ENCODE data around the gene NAA80. TPM values are rescaled to one million over a fixed set of nuclear protein-coding genes. Genes with fewer than 3 reads are reported as not detected.

NAA80 gene
- total RNA-seq, 2 experiments from 2014 or later = 17.6 to 18.7 TPM

DNA sequence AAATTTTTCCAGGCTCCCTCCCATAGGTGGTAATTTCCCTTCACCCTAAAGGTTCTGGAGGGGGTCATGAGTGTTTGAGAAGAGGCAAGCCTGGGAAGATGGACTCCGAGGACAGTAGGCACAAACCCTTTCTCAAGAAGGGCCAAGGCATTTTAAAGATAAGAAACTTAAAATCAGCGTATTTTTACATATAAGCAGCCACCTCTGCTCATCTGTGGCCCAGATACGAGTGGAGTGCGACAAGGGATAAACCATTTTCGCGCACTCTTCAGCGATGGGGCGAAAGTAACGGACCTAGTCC is 40.9 kb upstream of the NAA80 start:
- peaks cover 35% of the 10 kb centered on the region for H3K4me1 Mint-ChIP-seq
- H3K36me3 Mint-ChIP-seq (ENCODE audit: low read depth) = peaks cover 37% of the 10 kb centered on the region
- no peaks in the 10 kb centered on the region for H3K9me3 Mint-ChIP-seq (ENCODE audit: low read depth)
- peak overlapping the region; percentile 91 for H3K27ac Mint-ChIP-seq
- peak overlapping the region; percentile 83 for H3K4me3 Mint-ChIP-seq
- DNase-seq (no peak), ATAC-seq (no peak)
- POLR2A ChIA-PET = interaction anchor here (0.8 to 1.6 kb wide), 6 partner anchors 10 to 1926 kb away, joined by 3 to 7 read pairs (median 3); partner anchors contain the start of genes CYB561D2, HYAL3, NAA80 and NPRL2
- CTCF ChIA-PET = interaction anchor here (0.7 to 1.5 kb wide), 3 partner anchors 9 to 12 kb away, joined by 3 to 8 read pairs (median 3); partner anchors contain the start of genes CYB561D2, NPRL2 and TUSC2
- no peaks in the 10 kb centered on the region for H3K27me3 Mint-ChIP-seq
- intact Hi-C loops (cut with DNase I, micrococcal nuclease) = no loop called here

- ATAC-seq = no peak
- Mint-ChIP-seq H3K27ac (peak overlapping the region; percentile 91), H3K4me3 (peak overlapping the region; percentile 83), H3K4me1 (peaks cover 38% of the 10 kb centered on the region), H3K36me3 (ENCODE audit: low read depth) (peaks cover 41% of the 10 kb centered on the region), H3K27me3 (no peaks in the 10 kb centered on the region), H3K9me3 (ENCODE audit: low read depth) (no peaks in the 10 kb centered on the region)
- no peak for DNase-seq
- POLR2A ChIA-PET = interaction anchor here (0.6 to 1.6 kb wide), 3 partner anchors 18 to 266 kb away, joined by 3 to 6 read pairs (median 5); no protein-coding TSS in a partner anchor
- intact Hi-C loops (cut with DNase I, micrococcal nuclease) = loop anchor here (5.0 to 10.0 kb wide), 3 partner anchors 273 to 1938 kb away; partner anchors contain the start of genes CISH (in 1 of the 2), TEX264 (in 1 of the 2) and WDR82 (in 1 of the 2)
- CTCF ChIA-PET = interaction anchor here (1.2 to 3.3 kb wide), 4 partner anchors 11 to 93 kb away, joined by 4 to 17 read pairs (median 6); partner anchors contain the start of genes CYB561D2, NPRL2 and TUSC2
Measured at GRCh38 chr3:50339485-50340146, 40.4 kb upstream of the NAA80 start.

GRCh38 chr3:50338965-50339364 is 39.8 kb upstream of the NAA80 start:
- CTCF ChIA-PET = interaction anchor here (1.1 to 3.3 kb wide), 4 partner anchors 11 to 92 kb away, joined by 4 to 17 read pairs (median 4); partner anchors contain the start of genes CYB561D2, NPRL2 and TUSC2
- H3K27me3 Mint-ChIP-seq = no peaks in the 10 kb centered on the region
- peaks cover 47% of the 10 kb centered on the region for H3K36me3 Mint-ChIP-seq (ENCODE audit: low read depth)
- ATAC-seq (no peak), DNase-seq (no peak)
- no peaks in the 10 kb centered on the region for H3K9me3 Mint-ChIP-seq (ENCODE audit: low read depth)
- H3K4me3 Mint-ChIP-seq = peak overlapping the region; percentile 83
- H3K27ac Mint-ChIP-seq = peak overlapping the region; percentile 91
- H3K4me1 Mint-ChIP-seq = peaks cover 44% of the 10 kb centered on the region
- POLR2A ChIA-PET = interaction anchor here (0.6 kb wide), 1 partner anchor 267 kb away, joined by 3 read pairs; no protein-coding TSS in a partner anchor
- intact Hi-C loops (cut with DNase I, micrococcal nuclease) = loop anchor here (5.0 to 10.0 kb wide), 3 partner anchors 273 to 1938 kb away; partner anchors contain the start of genes CISH (in 1 of the 2), TEX264 (in 1 of the 2) and WDR82 (in 1 of the 2)

DNA sequence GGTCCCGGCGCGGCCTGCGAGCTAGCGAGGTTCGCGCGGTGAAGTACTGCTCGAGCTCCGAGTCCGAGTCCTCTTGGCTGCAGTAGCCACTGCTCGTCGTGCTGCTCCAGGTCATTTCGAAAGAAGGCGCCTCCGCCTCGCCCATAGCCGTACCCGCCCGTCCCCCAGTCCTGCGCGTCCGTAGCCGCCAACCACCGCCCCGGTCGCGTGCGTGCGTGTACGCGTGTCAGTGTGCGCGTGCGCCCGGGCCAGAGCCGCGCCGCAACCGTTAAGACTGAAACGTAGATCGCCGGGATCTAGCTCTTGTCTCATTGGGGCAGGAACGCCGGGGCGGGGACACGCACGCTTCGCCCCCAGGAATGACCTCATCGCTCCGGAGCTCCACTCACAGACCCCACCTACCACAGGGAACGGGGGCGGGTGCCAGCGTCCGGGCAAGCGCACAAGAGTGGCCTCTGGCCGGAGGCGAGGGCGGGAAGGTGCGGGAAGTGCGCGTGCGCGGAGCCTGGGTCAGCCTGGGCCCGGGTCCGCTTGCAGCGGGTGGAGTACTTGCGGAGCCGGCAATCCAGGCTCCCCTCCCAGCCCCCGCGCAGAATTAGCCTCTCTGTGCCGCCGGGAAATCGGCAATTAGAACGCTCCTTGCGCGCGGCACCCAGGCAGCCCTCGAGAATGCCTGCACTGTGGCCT is 38.1 kb upstream of the NAA80 start:
- ATAC-seq (peak; percentile 82), DNase-seq (peak; percentile 99)
- Mint-ChIP-seq H3K9me3 (ENCODE audit: low read depth) (no peaks in the 10 kb centered on the region), H3K27ac (peak overlapping the region; percentile 91), H3K36me3 (ENCODE audit: low read depth) (peaks cover 57% of the 10 kb centered on the region), H3K4me3 (peak overlapping the region; percentile 83), H3K4me1 (peaks cover 50% of the 10 kb centered on the region), H3K27me3 (no peaks in the 10 kb centered on the region)
- intact Hi-C loops (cut with DNase I, micrococcal nuclease) = loop anchor here (1.0 to 10.0 kb wide), 16 partner anchors 9 to 1940 kb away; partner anchors contain the start of genes CYB561D2 (in 2 of the 2), HYAL3 (in 2 of the 2), NAA80 (in 2 of the 2) and NPRL2 (in 2 of the 2)
- ChIA-PET POLR2A (interaction anchor here (0.6 to 2.6 kb wide), 20 partner anchors 8 to 274 kb away, joined by 3 to 20 read pairs (median 3); partner anchors contain the start of genes CISH, CYB561D2, GNAI2 and HEMK1), CTCF (interaction anchor here (0.6 to 3.3 kb wide), 16 partner anchors 9 to 1330 kb away, joined by 3 to 27 read pairs (median 4); partner anchors contain the start of genes CYB561D2, HYAL2, HYAL3 and IFRD2)

- Mint-ChIP-seq H3K4me1 (peaks cover 50% of the 10 kb centered on the region), H3K4me3 (peak overlapping the region; percentile 83), H3K27me3 (no peaks in the 10 kb centered on the region), H3K9me3 (ENCODE audit: low read depth) (no peaks in the 10 kb centered on the region), H3K27ac (peak overlapping the region; percentile 94), H3K36me3 (ENCODE audit: low read depth) (peaks cover 63% of the 10 kb centered on the region)
- DNase-seq (no peak), ATAC-seq (peak; percentile 25)
- intact Hi-C loops (cut with DNase I, micrococcal nuclease) = loop anchor here (1.0 to 10.0 kb wide), 16 partner anchors 8 to 1941 kb away; partner anchors contain the start of genes CYB561D2 (in 2 of the 2), HYAL3 (in 2 of the 2), NAA80 (in 2 of the 2) and NPRL2 (in 2 of the 2)
- ChIA-PET CTCF (interaction anchor here (0.6 to 3.3 kb wide), 17 partner anchors 8 to 1330 kb away, joined by 3 to 27 read pairs (median 4); partner anchors contain the start of genes CYB561D2, HYAL2, HYAL3 and NAA80), POLR2A (interaction anchor here (0.6 to 2.6 kb wide), 19 partner anchors 8 to 1373 kb away, joined by 3 to 20 read pairs (median 4); partner anchors contain the start of genes CISH, CYB561D2, HEMK1 and HYAL3)
Measured at GRCh38 chr3:50336452-50337174, 37.4 kb upstream of the NAA80 start.

GRCh38 chr3:50334339-50335075 is 35.3 kb upstream of the NAA80 start:
- H3K4me1 Mint-ChIP-seq = peaks cover 38% of the 10 kb centered on the region
- POLR2A ChIA-PET = interaction anchor here (0.7 to 1.1 kb wide), 2 partner anchors 13 to 43 kb away, joined by 3 to 11 read pairs; no protein-coding TSS in a partner anchor
- peak overlapping the region; percentile 84 for H3K27ac Mint-ChIP-seq
- H3K36me3 Mint-ChIP-seq (ENCODE audit: low read depth) = peaks cover 73% of the 10 kb centered on the region
- ATAC-seq = no peak
- intact Hi-C loops (cut with DNase I, micrococcal nuclease) = loop anchor here (5.0 to 10.0 kb wide), 3 partner anchors 278 to 1943 kb away; partner anchors contain the start of genes CISH (in 1 of the 2), TEX264 (in 1 of the 2) and WDR82 (in 1 of the 2)
- H3K4me3 Mint-ChIP-seq = peak overlapping the region; percentile 51
- CTCF ChIA-PET = interaction anchor here (0.6 to 1.5 kb wide), 8 partner anchors 10 to 1241 kb away, joined by 3 to 6 read pairs (median 3); partner anchors contain the start of genes CYB561D2, HYAL3, NAA80 and NPRL2
- no peaks in the 10 kb centered on the region for H3K27me3 Mint-ChIP-seq
- no peaks in the 10 kb centered on the region for H3K9me3 Mint-ChIP-seq (ENCODE audit: low read depth)
- no peak for DNase-seq

DNA sequence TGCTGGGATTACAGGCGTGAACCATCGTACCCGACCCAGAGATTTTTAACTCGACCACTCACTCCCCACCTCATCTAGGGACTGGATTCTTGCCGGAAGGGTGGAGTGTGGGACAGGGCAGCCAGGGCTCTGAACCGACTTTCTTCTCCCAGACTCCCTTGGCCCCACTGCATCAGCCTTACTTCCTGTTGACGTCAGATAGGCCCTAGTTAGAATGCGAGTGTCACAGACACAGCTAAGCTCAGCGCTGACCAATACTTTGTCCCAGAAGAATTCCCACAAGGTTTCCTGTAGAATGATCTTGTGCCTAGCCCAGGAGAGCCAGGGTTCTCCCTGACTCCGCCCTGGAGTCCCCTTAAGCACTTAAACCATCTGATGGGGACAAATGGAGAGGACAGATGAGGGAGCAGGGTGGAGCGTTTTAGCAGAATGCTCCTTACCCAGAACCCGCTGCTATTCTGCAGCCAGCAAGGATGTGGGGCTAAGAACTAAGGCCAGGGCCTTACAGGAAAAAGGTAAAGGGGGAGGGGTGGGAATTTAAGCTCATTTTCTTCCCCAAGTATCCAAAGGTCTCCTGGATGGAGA is 34.6 kb upstream of the NAA80 start:
- ChIA-PET CTCF (interaction anchor here (0.7 to 1.5 kb wide), 6 partner anchors 9 to 92 kb away, joined by 3 to 6 read pairs (median 4); partner anchors contain the start of genes CYB561D2 and NPRL2), POLR2A (interaction anchor here (0.6 to 1.1 kb wide), 2 partner anchors 14 to 1091 kb away, joined by 3 read pairs; no protein-coding TSS in a partner anchor)
- peak overlapping the region; percentile 84 for H3K27ac Mint-ChIP-seq
- H3K4me3 Mint-ChIP-seq = peak overlapping the region; percentile 51
- H3K4me1 Mint-ChIP-seq = peaks cover 35% of the 10 kb centered on the region
- intact Hi-C loops (cut with DNase I, micrococcal nuclease) = loop anchor here in 1 of 2 experiments (10.0 kb wide), 1 partner anchor 1341 kb away; the partner anchor contains the start of gene TEX264
- no peaks in the 10 kb centered on the region for H3K27me3 Mint-ChIP-seq
- ATAC-seq (no peak), DNase-seq (no peak)
- no peaks in the 10 kb centered on the region for H3K9me3 Mint-ChIP-seq (ENCODE audit: low read depth)
- H3K36me3 Mint-ChIP-seq (ENCODE audit: low read depth) = peaks cover 72% of the 10 kb centered on the region

- peaks cover 43% of the 10 kb centered on the region for H3K4me1 Mint-ChIP-seq
- intact Hi-C loops (cut with DNase I, micrococcal nuclease) = loop anchor here in 1 of 2 experiments (10.0 kb wide), 1 partner anchor 1343 kb away; the partner anchor contains the start of gene TEX264
- no peak overlapping the region for H3K4me3 Mint-ChIP-seq
- DNase-seq (no peak), ATAC-seq (no peak)
- peaks cover 63% of the 10 kb centered on the region for H3K36me3 Mint-ChIP-seq (ENCODE audit: low read depth)
- H3K27ac Mint-ChIP-seq = no peak overlapping the region
- POLR2A ChIA-PET = no interaction called here
- no peaks in the 10 kb centered on the region for H3K9me3 Mint-ChIP-seq (ENCODE audit: low read depth)
- CTCF ChIA-PET = interaction anchor here (1.7 kb wide), 1 partner anchor 9 kb away, joined by 6 read pairs; the partner anchor contains the start of gene HYAL2
- no peaks in the 10 kb centered on the region for H3K27me3 Mint-ChIP-seq
Measured at GRCh38 chr3:50331364-50331907, 32.2 kb upstream of the NAA80 start.

GRCh38 chr3:50330330-50330729 is 31.1 kb upstream of the NAA80 start:
- POLR2A ChIA-PET = no interaction called here
- CTCF ChIA-PET = no interaction called here
- no peak for ATAC-seq
- intact Hi-C loops (cut with DNase I, micrococcal nuclease) = loop anchor here in 1 of 2 experiments (10.0 kb wide), 1 partner anchor 1344 kb away; the partner anchor contains the start of gene TEX264
- Mint-ChIP-seq H3K27me3 (no peaks in the 10 kb centered on the region), H3K4me1 (peaks cover 37% of the 10 kb centered on the region), H3K36me3 (ENCODE audit: low read depth) (peaks cover 52% of the 10 kb centered on the region), H3K4me3 (no peak overlapping the region), H3K9me3 (ENCODE audit: low read depth) (no peaks in the 10 kb centered on the region), H3K27ac (no peak overlapping the region)
- DNase-seq = no peak
